Ishikawa (cell line): ENCODE measurements around the gene SNX3.

Experiments
- CEBPB ChIP-seq: IDR thresholded peaks from 2 replicates; pipeline ENCODE4 v1.6.1; 2012
- CREB1 ChIP-seq: IDR thresholded peaks from 2 replicates; pipeline ENCODE4 v1.6.1; 2012; ENCODE audit warnings: low read depth
- EGR1 ChIP-seq: IDR thresholded peaks from 2 replicates; pipeline ENCODE4 v1.6.1; 2012
- EP300 ChIP-seq: IDR thresholded peaks from 2 replicates; pipeline ENCODE4 v1.6.1; 2012; ENCODE audit warnings: borderline replicate concordance
- FOXM1 ChIP-seq: IDR thresholded peaks from 2 replicates; pipeline ENCODE4 v1.6.1; 2012; ENCODE audit warnings: low read depth, borderline replicate concordance
- MAX ChIP-seq: IDR thresholded peaks from 2 replicates; pipeline ENCODE4 v1.6.1; 2012
- NFIC ChIP-seq: IDR thresholded peaks from 2 replicates; pipeline ENCODE4 v1.6.1; 2012
- RAD21 ChIP-seq: IDR thresholded peaks from 2 replicates; pipeline ENCODE4 v1.6.1; 2012; ENCODE audit warnings: low read depth
- TAF1 ChIP-seq: IDR thresholded peaks from 2 replicates; pipeline ENCODE4 v1.6.1; 2012; ENCODE audit warnings: low read depth, mild to moderate bottlenecking
- TCF12 ChIP-seq: IDR thresholded peaks from 2 replicates; pipeline ENCODE4 v1.6.1; 2012; ENCODE audit warnings: low read depth
- TEAD4 ChIP-seq: IDR thresholded peaks from 2 replicates; pipeline ENCODE4 v1.6.1; 2012
- USF1 ChIP-seq: IDR thresholded peaks from 2 replicates; pipeline ENCODE4 v1.6.1; 2012
- YY1 ChIP-seq: IDR thresholded peaks from 2 replicates; pipeline ENCODE4 v1.6.1; 2012; ENCODE audit warnings: low read depth
- ZBTB7A ChIP-seq: IDR thresholded peaks from 2 replicates; pipeline ENCODE4 v1.6.1; 2012; ENCODE audit warnings: low read depth
- TF ChIP-seq, protein P1 (sequence below): IDR thresholded peaks from 2 replicates; pipeline ENCODE4 v1.6.1; 2012; ENCODE audit warnings: low read depth, mild to moderate bottlenecking

The SNX3 gene

GRCh38 chr6:108164543-108164814, 96.4 kb downstream of the SNX3 start:
- no peak for TF ChIP-seq EGR1
- no peak for TF ChIP-seq EP300
- TF ChIP-seq NFIC, result no peak
- no peak for TF ChIP-seq MAX
- no peak for TF ChIP-seq ZBTB7A
- TF ChIP-seq CREB1, result no peak
- TF ChIP-seq, protein P1, sequence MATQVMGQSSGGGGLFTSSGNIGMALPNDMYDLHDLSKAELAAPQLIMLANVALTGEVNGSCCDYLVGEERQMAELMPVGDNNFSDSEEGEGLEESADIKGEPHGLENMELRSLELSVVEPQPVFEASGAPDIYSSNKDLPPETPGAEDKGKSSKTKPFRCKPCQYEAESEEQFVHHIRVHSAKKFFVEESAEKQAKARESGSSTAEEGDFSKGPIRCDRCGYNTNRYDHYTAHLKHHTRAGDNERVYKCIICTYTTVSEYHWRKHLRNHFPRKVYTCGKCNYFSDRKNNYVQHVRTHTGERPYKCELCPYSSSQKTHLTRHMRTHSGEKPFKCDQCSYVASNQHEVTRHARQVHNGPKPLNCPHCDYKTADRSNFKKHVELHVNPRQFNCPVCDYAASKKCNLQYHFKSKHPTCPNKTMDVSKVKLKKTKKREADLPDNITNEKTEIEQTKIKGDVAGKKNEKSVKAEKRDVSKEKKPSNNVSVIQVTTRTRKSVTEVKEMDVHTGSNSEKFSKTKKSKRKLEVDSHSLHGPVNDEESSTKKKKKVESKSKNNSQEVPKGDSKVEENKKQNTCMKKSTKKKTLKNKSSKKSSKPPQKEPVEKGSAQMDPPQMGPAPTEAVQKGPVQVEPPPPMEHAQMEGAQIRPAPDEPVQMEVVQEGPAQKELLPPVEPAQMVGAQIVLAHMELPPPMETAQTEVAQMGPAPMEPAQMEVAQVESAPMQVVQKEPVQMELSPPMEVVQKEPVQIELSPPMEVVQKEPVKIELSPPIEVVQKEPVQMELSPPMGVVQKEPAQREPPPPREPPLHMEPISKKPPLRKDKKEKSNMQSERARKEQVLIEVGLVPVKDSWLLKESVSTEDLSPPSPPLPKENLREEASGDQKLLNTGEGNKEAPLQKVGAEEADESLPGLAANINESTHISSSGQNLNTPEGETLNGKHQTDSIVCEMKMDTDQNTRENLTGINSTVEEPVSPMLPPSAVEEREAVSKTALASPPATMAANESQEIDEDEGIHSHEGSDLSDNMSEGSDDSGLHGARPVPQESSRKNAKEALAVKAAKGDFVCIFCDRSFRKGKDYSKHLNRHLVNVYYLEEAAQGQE, result no peak
- TF ChIP-seq CEBPB, result no peak
- TF ChIP-seq FOXM1, result no peak
- no peak for TF ChIP-seq YY1
- TF ChIP-seq TAF1, result no peak
- no peak for TF ChIP-seq RAD21
- TF ChIP-seq USF1, result no peak
- TF ChIP-seq TCF12, result no peak
- no peak for TF ChIP-seq TEAD4

DNA sequence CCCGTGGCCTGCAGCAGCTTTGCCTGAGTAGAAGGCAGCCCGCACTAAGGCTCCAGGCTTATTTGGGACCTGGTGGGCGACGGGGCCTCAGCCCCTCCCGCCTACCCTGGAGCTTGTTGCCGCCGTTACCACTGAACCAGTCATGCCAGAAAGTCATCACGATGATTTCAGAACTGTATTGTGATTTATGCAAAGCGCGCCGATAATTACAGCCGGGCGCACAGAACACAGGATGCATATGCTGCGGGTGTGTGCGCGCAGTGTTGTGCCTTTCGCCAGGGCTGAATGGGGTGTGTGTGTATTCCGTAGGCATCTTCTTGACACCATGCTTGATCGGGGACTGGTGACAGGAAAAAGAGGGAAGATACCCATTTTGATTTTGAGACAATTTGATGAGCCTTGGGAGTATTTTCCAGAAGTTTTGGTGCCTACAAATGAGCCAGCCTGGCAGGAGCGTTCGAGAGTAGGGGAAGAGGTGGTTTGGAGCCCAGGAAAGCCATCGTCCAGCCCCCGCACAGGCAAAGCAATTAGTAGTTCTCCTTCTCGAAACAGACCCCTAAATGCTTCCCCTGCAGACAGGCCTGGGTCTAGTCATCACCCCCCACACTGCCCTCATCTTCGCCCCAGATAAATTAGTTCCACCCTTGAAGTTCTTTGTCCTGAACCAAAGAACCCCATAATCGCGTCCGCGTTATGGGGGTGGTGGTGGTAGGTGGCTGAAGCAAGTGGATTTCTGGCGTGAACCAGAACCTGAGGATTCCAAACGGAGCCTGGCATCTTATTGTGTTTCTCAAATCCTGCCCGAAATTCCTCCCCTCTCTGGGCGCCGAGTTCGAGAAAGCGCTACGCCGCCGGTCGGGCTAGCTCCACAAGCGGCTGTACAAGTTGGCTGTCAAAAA, 96.9 kb downstream of the SNX3 start:
- TF ChIP-seq, protein P1, result no peak
- TF ChIP-seq CREB1 (no peak), NFIC (no peak), TCF12 (no peak), FOXM1 (no peak), TEAD4 (no peak), YY1 (no peak), EP300 (no peak)

- TF ChIP-seq NFIC (no peak), RAD21 (0 out of 2 replicates have a peak, but pooled peaks have one; percentile 10)
Observed at GRCh38 chr6:108163267-108163643, 97.6 kb downstream of the SNX3 start.

DNA sequence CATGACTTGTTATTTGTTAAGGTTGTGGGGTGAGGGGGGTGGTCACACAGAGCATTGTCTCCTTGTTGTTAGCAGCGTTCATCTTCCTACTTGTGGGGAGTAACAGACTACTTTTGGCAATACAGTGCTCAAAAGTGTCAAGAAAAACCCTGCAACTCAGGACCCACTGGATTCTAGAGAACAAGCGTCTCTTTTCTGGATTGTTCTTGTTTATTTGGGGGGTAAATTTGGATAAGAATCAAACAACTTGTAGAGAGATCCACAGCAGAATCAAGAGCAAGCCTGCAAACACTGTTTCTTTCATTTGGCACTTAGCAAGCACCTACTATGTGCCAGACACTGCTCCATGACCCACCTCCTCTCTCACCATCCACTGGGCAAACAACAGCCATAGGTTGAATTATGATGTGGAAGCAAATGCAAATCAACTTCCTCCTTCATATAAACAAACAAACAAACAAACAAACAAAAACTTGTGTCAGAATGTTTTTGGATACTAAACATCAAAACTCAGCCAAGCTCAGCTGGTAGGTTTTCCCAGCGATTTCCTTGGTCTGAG, 99.0 kb downstream of the SNX3 start:
- TF ChIP-seq TAF1, result no peak
- no peak for TF ChIP-seq FOXM1
- TF ChIP-seq, protein P1, result no peak
- TF ChIP-seq MAX, result no peak
- TF ChIP-seq USF1, result no peak
- no peak for TF ChIP-seq EP300
- no peak for TF ChIP-seq TCF12
- TF ChIP-seq RAD21, result no peak
- TF ChIP-seq CREB1, result no peak
- TF ChIP-seq EGR1, result no peak
- no peak for TF ChIP-seq CEBPB
- no peak for TF ChIP-seq YY1
- no peak for TF ChIP-seq ZBTB7A
- no peak for TF ChIP-seq TEAD4
- no peak for TF ChIP-seq NFIC
